ENCODE measurements around the gene OR10G3. TPM values are rescaled to one million over a fixed set of nuclear protein-coding genes. Genes with fewer than 3 reads are reported as not detected.

Gene OR10G3
- total and polyA plus RNA-seq, 2 of the 13 experiments (the other 11 are each of a cell fraction or from before 2014, with no cell fraction given): not detected

- TF ChIP-seq SRSF9 (IDR thresholded peaks at IDR 0.05; ENCODE audit: borderline replicate concordance, insufficient read depth, low read depth, low read length, poor library complexity, severe bottlenecking) (no peak), GABPA (IDR thresholded peaks at IDR 0.05; ENCODE audit: low read depth, low read length) (no peak), GABPA (CRISPR knock-in tag; IDR thresholded peaks at IDR 0.05; ENCODE audit: low read depth) (no peak), ZNF678 (CRISPR knock-in tag; IDR thresholded peaks at IDR 0.05) (no peak), NCOA5 (CRISPR knock-in tag; IDR thresholded peaks at IDR 0.05) (no peak), PLRG1 (conservative IDR thresholded peaks at IDR 0.05) (no peak), ZNF777 (CRISPR knock-in tag; IDR thresholded peaks at IDR 0.05) (no peak), CEBPB (IDR thresholded peaks at IDR 0.05; ENCODE audit: borderline replicate concordance, low read depth, low read length) (peak; percentile 31; the same call in 1 of the 2 replicates), ZNF496 (CRISPR knock-in tag; IDR thresholded peaks at IDR 0.05; ENCODE audit: insufficient replicate concordance) (no peak), TSC22D2 (CRISPR knock-in tag; IDR thresholded peaks at IDR 0.05; ENCODE audit: borderline replicate concordance) (no peak)
- TF ChIP-seq, protein P1, sequence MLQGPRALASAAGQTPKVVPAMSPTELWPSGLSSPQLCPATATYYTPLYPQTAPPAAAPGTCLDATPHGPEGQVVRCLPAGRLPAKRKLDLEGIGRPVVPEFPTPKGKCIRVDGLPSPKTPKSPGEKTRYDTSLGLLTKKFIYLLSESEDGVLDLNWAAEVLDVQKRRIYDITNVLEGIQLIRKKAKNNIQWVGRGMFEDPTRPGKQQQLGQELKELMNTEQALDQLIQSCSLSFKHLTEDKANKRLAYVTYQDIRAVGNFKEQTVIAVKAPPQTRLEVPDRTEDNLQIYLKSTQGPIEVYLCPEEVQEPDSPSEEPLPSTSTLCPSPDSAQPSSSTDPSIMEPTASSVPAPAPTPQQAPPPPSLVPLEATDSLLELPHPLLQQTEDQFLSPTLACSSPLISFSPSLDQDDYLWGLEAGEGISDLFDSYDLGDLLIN (CRISPR knock-in tag; IDR thresholded peaks at IDR 0.05; ENCODE audit: borderline replicate concordance): 0 out of 2 replicates have a peak, but pooled peaks have one; percentile 24
These were observed 21.1 kb downstream of the OR10G3 start (continued) for GRCh38 chr14:21558703-21559170.

Measured in HepG2 (cell line).